Globus pallidus (tissue), 1 donor: ENCODE results near the gene RNF169.
"Not testable (repeated sequence)": the region's sequence is repeated elsewhere in the genome, so short reads cannot be mapped to it uniquely, and the experiment has no call there.

Experiments used
- DNase-seq: peaks from one replicate; pipeline ENCODE4 v3.0.0-alpha.2; 2015; ENCODE audit warnings: low spot score

The RNF169 gene

DNA sequence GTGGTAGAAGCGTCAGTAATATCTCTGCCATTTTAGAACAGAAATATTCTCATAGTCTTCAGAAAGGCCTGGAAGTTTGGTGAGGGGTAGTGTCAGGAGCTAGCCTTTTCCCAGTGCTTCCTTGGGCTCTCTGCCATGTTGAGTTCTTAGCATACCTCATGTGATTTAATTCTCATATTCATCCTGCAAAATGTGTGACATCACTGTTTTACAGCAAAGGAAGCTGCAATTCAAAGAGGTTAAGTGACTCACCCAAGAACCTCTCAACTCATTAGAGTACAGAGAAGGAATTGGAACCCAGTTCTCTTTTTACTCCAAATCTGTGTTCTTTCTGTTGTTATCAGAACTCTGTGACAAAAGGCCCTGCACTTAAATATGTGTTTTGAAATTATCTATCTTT is 72.1 kb downstream of the RNF169 start:
- DNase-seq: no peak

DNA sequence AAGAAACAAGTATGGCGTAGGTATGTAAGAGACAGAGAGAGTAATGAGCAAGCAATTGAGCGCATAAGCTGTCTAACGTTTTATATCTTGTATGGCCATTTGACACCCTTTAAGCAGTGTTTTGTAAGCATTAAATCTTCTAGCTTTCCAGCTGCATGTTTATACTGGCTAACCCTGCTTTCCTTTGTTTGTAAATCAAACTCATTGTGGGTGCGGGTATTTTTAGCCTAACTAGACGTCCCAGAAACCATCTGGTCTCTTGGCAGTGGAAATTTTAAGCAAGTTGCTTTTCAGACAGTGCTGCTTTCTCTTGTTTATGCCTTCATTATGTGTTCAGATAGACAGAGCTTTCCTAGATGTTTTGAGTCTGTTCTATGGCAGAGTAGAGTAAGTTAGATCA is 73.5 kb downstream of the RNF169 start:
- DNase-seq: peak; percentile 77

DNA sequence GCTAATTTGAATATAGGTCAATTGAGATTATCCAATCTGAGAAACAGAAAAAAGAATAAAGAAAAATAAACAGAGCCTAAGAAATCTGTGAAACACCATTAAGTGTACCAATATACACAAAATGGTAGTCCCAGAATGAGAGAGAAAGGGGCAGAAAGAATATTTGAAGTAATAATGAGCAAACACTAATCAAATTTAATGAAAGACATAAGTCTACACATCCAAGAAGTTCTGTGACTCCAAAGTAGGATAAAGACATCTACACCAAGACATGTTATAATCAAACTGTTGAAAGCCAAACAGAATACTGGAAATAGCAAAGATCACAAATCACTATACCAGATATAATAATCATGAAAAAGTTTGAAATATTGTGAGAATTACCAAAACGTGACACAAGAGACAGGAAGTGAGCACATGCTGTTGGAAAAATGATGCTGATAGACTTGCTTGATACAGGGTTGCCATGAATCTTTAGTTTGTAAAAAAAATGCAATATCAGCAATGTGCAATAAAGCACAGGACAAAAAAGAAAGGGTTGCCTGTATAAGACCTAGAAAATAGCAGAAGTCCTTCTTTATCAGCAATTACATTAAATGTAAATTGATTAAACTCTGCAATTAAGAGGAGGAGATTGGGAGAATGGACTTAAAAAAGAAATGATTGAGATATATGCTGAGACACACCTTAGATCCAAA is 75.8 kb downstream of the RNF169 start:
- DNase-seq: no peak

DNA sequence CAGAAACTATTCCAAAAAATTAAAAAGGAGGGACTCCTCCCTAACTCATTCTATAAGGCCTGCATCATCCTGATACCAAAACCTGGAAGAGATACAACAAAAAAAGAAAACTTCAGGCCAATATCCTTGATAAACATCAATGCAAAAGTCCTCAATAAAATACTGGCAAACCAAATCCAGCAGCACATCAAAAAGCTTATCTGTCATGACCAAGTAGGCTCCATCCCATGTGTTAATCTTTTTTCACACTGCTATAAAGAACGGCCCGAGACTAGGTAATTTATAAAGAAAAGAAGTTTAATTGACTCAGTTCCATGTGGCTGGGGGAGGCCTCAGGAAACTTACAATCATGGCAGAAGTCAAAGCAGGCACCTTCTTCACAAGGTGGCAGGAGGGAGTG is 76.9 kb downstream of the RNF169 start:
- DNase-seq: not testable (repeated sequence)

DNA sequence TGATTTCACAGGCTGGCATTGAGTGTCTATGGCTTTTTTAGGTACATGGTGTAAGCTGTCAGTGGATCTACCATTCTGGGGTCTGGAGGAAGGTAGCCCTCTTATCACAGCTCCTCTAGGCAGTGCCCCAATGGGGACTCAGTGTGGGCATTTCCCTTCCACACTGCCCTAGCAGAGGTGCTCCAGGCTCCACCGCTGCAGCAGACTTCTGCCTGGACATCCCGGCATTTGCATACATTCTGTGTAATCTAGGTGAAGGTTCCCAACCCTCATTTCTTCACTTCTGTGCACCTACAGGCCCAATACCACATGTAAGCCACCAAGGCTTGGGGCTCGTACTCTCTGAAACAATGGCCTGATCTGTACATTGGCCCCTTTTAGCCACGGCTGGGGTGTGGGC is 78.3 kb downstream of the RNF169 start:
- DNase-seq: no peak

DNA sequence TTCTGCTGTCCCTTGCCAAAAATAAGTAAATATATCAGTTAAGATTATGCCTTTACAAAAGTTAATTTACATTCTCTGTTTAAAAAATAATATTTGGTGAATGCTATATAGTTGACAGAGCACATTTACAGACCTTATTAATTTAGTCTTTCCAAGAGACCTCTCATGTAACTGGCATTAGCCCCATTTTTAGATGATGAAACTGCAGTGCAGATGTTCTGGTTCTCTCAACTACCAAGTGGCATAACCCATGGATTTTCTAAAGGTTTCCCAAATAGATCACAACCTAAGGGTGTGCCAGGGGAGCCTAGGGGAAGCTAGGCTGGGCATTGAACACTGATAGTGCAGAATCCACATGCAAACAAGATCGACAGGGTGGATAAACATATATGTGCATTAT is 88.5 kb downstream of the RNF169 start:
- DNase-seq: no peak

DNA sequence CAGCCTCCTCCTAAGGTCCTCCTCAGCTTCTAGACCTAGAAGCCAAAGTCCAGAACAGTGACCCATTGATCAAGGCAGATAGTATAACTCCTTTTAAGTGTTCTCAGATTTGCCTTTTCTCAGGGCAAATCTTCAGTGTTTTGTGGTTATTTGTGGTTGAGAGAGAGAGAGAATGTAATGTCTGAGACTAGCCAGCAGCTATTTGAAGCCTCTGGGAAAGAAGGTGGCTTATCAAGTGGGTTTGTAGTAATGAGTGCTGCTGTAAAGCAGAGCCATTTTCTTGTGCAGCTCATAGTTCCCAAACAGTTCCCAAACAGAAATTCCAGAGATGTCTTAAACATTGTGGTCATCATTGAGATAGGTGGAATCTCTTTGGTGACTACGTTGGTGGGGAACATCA is 89.5 kb downstream of the RNF169 start:
- DNase-seq: no peak

DNA sequence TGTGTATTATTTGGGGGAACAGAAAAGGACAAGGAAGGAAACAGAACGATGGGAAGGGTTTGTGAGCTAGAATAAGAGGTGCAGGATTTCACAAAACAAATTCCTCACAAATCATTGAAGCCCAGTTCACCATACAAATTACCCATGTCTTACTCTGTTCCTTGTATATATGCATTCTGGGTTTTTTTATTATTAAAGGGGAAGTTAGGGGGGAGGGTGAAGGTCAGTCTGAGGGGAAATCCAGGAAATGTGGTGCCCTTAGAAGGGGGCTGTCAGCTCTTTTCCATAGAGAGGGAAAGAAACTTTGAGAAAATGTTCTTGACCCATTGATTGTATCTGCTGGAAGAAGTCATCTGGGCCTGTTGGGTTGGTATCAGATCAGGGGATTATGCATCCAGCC is 90.8 kb downstream of the RNF169 start:
- DNase-seq: no peak

DNA sequence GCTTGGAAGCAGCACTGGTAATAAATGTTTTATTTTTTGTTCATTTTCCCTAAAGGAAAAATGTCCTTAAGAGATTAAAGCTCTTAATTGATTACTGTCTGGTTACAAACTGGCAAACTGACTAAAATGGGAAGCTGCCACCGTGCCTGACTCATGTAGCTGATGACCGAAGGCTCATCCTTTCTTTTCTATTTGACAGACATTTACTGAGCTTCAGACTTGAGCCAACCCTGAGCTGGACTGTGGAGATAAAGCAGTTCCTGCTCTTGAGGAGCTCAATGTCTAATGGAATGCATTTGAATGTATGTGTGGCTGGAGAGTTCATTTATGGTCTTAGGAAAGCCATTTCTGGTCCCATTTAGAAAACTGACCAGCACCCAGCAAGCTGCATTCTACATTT is 91.3 kb downstream of the RNF169 start:
- DNase-seq: no peak

DNA sequence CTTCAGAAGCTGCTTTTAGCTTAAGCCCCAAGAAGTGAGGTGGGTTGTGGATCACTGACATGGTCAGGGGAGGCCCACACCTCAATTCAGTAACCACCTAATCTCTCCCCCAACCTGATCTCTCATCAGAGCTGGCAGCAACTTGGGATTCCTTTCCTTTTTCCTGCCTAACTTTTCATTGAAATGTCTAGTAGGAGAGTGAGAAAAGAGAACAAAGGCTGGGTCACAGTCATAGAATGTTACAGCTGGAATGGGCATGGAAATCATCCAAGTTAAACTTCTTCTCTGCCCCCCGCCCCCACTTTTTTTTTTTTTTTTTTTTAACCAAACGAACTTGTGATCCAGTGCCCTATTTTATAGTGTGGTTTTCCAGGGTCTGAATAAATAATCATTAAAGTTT is 91.8 kb downstream of the RNF169 start:
- DNase-seq: no peak

DNA sequence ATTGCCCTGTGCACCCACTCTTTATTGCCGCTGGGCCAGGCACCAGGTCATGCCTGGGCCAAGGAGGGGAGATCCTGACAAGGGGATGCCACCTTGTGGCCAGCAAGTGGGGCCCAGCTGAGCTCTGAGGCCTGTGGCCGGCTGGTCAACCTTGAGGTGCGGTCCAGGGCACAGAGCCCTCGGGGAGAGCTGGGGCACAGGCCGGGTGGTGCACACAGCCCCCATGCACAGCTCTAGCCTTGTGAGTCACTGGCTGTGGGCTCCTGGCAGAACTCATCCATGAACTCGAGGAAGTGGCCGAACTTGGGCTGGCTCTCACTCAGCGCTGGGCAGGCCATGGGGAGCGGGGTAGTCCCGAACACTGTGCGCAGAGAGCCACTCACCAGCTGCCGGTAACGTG is 94.3 kb downstream of the RNF169 start:
- DNase-seq: peak; percentile 24

DNA sequence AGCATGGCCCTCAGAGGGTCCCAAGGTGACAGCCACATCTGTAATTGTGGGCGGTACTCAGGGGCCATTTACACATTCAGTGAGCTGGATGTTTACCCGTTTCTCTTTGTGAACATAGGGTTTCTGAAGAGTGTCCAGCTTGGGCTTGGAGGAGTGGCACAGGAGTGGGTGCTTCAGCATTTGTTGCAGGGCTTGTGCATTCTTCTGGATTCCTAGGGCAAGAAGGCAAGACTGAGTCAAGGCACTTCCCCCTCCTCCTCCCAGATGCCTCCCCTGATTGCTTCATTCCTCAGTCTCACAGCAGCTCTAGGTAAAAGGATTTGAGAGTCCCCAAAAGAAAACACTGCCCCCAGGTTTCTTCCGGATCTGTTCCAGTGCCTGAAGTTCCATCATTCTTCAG is 95.4 kb downstream of the RNF169 start:
- no peak for DNase-seq

DNA sequence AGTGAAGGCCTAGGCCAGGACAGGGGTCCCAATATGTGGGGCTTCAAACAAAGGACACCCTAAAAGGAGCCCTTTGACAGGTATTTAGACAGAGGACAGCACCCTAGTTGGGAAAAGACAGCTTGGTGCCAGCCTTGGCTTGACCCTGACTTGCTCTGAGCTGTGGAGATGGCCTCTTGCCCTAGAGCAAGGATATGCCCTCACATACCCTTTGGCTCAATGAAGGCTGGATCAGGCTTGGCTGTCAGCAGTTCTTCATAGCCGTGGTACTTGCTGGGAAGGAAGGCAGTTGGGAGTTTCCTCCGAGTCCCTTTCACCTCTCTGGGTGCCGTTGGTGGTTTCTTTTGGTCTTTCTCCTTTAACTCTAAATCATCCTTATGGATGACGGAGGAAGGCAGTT is 96.2 kb downstream of the RNF169 start:
- no peak for DNase-seq

DNA sequence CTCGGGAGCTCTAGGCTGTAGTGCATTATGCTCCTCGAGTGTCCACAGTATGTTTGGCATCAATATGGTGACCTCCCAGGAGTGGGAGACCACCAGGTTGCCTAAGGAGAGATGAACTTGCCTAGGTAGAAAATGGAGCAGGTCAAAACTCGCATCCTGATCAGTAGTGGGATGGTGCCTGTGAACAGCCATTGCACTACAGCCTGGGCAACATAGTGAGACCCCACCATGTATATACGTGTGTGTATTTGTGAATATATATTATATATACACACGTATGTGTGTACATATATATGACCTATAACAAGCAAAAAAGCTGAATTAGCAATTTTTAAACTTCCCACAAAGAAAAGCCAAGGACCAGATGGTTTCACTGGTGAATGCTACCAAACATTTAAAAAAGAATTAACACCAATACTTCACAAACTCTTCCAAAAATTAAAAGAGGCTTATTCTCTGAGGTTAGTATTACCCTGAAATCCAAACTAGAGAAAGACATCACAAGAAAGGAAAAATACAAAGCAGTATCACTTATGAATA is 97.4 kb downstream of the RNF169 start:
- no peak for DNase-seq

DNA sequence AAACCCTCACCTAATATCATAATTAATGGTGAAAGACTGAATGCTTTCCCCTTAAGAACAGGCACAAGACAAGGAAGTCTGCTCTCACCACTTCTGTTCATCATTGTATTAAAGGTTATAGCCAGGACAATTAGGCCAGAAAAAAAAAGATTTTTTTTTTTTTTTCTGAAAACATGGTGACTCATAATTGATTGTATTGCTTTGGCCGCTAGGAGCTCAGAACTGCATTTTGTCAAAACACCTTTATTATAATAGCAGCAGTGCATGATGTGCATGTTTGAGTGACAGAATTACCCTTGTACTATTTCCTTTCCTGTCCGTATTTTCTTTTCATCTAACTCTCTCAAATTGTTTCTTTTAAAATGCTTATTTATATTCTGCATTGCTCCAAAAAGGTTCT is 98.1 kb downstream of the RNF169 start:
- DNase-seq: no peak

DNA sequence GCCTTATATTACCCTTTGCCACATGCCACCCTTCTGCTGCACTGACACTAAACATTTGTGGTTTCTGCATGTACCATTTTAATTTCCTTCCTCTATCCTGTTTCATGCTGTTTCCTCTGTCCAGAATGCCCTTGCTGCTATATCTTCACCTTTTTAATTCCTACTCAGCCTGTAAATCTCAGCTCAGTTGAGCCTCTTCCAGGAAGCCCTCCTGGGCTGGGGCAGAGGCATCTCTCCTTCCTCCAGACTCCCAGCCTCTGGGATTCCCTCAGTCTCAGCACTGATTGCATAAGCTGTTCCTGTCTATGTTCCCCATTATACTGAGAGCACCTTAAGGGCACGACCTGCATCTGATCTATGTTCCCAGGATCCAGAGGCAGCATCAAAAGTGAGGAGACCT is 98.7 kb downstream of the RNF169 start:
- no peak for DNase-seq

DNA sequence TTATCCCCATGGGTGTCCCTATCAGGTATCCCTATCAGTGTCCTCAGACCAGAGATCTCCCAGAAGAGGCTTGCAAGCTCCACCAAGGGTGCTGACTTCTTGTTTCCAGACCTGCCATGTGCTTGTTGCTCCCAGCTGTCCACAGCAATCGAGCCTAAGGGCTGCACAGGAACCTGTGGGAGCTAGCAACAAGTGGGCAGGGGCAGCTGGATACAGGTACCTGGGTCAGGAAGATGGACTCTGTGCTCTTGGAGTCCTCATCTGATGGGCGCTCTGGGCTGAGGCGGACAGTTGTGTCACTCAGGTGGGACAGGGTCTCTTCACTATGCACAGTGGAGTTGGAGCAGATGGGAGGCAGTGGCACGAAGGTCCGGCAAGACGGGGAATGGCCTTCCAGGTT is 99.2 kb downstream of the RNF169 start:
- no peak for DNase-seq

DNA sequence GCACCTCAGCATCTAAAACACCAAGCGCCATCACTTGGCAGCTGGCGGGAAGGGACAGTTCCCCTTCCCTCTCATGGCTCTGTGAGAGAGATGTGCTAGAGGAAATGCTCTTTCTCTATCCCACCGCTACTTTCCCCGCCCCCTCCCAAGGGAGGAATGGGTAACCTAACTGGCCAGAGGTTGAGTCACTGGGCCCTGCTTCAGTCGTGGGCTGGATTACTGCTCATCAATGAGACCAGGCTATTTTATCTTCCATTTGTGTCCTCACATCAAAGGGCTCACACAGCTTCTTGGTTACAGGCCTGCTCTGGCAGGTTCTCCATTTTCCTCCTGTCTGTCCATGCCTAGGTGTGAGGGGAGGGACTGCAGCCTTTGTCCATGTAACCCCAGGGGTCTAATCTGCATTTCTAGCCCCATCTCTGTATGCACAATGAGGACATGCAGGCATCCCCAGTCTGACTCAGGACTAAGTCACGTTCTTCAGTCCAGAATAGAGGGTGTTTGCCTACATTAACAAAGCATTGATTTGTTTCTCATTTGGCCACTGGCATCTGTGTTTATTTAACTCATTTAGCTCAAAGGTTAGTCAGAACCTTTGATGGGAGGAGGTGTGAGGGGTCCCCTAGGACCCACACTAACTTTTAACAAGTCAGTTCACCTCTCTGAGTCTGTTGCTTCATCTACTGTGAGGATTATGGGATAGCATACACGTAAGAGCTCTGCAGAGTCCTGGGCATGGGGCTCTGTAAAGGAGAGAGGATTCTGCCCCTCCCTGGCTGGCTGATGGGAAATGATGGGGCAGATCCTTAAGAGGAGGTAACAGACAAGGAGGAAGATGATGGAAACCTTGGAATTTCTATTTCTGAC is 101.1 kb downstream of the RNF169 start:
- DNase-seq: no peak

DNA sequence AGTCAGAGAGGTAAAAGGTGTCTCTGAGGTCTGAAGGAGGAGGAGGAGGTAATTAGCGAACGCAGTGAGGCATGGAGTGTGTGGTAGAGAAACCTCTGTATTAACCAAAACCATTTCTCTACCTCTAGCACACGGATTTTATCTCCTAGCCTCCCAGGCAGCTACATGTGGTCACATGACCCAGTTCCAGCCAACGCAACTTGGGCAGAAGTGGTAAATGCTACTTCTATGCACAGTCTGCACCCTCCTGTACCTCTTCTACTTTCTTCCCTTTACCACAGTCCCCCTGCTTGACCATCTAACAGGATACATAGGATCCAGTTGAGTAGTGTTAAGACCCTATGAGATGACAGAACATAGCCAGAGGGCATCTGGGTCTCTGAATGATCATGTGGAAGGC is 104.6 kb downstream of the RNF169 start:
- DNase-seq: no peak

DNA sequence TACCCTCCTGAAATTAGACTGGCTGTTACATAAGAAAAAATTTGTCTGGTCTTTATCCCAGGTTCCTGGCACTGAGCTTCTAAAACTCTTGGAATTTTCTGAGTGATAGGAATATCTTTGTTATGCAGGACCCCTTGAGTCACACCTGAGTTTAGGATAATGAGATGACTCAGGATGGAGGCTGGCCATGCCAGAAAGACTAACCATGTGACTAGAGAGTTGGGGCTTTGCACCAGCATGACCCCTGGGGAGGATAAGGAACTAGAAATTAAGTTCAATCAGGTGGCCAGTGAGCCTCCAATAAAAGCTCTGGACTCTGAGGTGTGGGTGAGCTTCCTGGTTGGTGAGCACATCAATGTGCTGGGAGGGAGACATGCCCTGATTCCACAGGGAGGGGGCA is 112.1 kb downstream of the RNF169 start:
- no peak for DNase-seq

DNA sequence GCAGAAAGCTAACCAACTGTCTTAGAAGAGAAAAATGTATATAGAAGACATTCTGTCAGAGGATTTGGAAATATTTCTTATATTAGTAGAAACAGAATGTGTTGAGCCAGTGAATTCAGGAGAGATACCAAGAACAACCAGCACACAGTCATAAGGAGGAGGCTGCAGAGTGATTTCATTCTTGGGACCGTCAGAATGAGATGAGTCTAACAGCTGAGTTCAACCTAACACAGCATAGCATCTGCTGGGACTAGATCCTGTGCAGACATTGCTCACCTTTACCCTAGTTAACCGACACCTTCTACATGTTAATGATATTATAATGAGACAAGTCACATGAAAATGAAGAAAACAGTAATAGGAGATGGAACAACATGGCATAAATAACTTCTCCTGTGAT is 114.8 kb downstream of the RNF169 start:
- no peak for DNase-seq

DNA sequence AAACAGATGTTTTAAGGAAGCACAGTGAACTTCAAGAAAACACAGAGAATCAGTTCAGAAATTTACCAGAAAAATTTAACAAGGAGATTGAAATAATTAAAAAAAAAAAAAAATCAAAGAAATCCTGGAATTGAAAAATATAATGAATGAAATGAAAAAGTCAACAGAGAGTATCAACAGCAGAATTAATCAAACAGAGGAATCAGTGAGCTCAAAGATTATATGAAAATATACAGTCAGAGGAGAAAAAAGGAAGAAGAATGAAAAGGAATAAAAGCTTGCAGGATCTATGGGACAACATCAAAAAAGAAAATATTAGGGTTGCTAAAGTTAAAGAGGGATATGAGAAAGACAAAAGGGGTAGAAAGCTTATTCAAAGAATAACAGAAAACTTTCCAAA is 117.9 kb downstream of the RNF169 start:
- no peak for DNase-seq

DNA sequence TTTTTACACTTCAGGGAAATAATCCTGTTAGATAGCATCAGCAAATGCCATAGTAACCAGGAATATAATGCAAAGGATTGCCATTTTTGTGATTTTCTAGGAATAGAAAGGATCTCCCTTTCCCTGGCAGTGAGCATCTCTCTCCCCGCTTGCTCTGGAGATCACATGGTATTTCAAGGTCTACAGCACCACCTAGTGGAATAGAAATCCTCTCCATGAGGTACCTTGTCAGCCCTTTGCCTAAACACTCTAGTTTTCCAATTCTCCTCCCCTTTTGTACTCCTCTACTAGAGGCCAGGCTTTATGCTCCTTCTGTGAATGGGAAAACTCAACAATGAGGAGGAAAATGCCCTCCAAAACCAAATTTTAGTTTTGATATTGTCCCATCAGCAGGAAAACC is 121.8 kb downstream of the RNF169 start:
- no peak for DNase-seq
